ENCODE measurements around the gene SOS2.

The SOS2 gene

DNA sequence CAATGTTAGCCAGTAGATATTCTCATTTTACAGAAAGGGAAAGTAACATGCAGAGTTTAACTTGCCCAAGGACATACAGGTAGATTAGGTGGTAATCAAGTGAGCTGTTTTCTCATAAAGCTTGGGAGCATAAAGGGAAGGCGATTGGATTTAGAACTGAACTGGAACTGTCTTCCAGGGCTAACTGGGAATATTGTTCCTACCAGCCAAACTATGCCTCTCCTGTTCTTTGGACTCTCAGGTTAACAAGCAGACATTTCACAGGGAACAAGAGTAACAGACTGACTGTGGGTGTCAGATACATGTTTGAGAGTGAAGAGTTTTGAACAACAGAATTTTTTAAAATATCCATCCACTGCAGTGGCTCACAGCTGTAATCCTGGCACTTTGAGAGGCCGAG lies 130.6 kb downstream of the SOS2 start:
- H3K27ac ChIP-seq: no peak overlapping the region
- H2AFZ ChIP-seq (ENCODE audit: low read depth): no peak overlapping the region
- no peaks in the 10 kb centered on the region for H3K27me3 ChIP-seq (ENCODE audit: insufficient read depth, low read depth)
- no peak overlapping the region for H3K4me2 ChIP-seq
- TF ChIP-seq, protein P1, sequence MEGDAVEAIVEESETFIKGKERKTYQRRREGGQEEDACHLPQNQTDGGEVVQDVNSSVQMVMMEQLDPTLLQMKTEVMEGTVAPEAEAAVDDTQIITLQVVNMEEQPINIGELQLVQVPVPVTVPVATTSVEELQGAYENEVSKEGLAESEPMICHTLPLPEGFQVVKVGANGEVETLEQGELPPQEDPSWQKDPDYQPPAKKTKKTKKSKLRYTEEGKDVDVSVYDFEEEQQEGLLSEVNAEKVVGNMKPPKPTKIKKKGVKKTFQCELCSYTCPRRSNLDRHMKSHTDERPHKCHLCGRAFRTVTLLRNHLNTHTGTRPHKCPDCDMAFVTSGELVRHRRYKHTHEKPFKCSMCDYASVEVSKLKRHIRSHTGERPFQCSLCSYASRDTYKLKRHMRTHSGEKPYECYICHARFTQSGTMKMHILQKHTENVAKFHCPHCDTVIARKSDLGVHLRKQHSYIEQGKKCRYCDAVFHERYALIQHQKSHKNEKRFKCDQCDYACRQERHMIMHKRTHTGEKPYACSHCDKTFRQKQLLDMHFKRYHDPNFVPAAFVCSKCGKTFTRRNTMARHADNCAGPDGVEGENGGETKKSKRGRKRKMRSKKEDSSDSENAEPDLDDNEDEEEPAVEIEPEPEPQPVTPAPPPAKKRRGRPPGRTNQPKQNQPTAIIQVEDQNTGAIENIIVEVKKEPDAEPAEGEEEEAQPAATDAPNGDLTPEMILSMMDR (conservative IDR thresholded peaks at IDR 0.05; ENCODE audit: low read depth, low read length): no peak
- no peaks in the 10 kb centered on the region for H3K79me2 ChIP-seq (ENCODE audit: insufficient read depth, low read depth)
- H3K9ac ChIP-seq: no peak overlapping the region
- no peaks in the 10 kb centered on the region for H4K20me1 ChIP-seq (ENCODE audit: insufficient read depth)
- peaks cover 54% of the 10 kb centered on the region for H3K4me1 ChIP-seq (ENCODE audit: low read depth, poor library complexity, severe bottlenecking)
- H3K36me3 ChIP-seq (ENCODE audit: insufficient read depth): no peaks in the 10 kb centered on the region
- no peak overlapping the region for H3K4me3 ChIP-seq (IDR thresholded peaks at IDR 0.05; ENCODE audit: insufficient read depth, low read depth, low read length)

DNA sequence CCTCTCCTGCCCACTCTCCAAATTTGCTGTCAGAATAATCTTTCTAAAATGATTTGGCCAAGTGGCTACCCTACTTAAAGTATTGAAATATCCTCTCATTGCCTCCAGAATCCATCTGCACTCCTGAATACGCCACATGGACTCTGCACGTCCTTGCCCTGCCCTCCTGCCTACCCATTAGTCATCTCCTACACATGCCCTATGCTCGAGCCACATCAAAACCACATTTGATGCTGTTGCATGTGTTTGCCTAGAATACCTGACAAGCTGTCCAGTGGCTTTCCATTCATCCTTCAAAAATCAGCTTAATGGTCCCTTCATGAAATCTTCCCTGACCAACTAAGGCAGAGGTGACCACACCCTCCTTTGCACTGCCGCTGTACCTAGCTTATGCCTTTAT lies 132.0 kb downstream of the SOS2 start:
- Histone ChIP-seq H3K9ac (no peak overlapping the region), H2AFZ (ENCODE audit: low read depth) (no peak overlapping the region), H4K20me1 (ENCODE audit: insufficient read depth) (no peaks in the 10 kb centered on the region), H3K27me3 (ENCODE audit: insufficient read depth, low read depth) (no peaks in the 10 kb centered on the region), H3K27ac (no peak overlapping the region), H3K4me3 (IDR thresholded peaks at IDR 0.05; ENCODE audit: insufficient read depth, low read depth, low read length) (no peak overlapping the region), H3K4me2 (no peak overlapping the region), H3K36me3 (ENCODE audit: insufficient read depth) (no peaks in the 10 kb centered on the region), H3K79me2 (ENCODE audit: insufficient read depth, low read depth) (no peaks in the 10 kb centered on the region), H3K4me1 (ENCODE audit: low read depth, poor library complexity, severe bottlenecking) (peaks cover 52% of the 10 kb centered on the region)
- TF ChIP-seq, protein P1 (conservative IDR thresholded peaks at IDR 0.05; ENCODE audit: low read depth, low read length): no peak

DNA sequence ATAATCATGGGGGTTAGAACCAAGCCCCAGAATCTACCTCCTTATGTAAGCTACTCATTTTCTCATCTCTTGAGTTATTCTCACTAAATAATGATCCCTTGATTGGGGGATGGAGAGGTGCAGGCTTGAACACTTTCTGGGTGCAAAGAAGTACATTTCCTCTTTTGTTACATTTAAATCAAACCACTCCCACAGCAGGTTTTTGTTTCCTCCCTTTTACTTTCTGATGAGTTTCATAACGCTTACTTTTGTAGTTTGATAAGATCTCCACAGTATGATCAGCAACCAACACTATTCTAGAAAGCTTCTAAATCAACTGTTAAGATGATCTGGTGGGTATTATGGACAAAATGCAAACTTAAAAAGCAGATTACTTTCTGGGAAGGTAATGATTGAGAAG lies 135.5 kb downstream of the SOS2 start:
- Histone ChIP-seq H2AFZ (ENCODE audit: low read depth) (no peak overlapping the region), H3K27me3 (ENCODE audit: insufficient read depth, low read depth) (no peaks in the 10 kb centered on the region), H3K79me2 (ENCODE audit: insufficient read depth, low read depth) (no peaks in the 10 kb centered on the region), H3K4me2 (no peak overlapping the region), H3K36me3 (ENCODE audit: insufficient read depth) (no peaks in the 10 kb centered on the region), H3K27ac (no peak overlapping the region), H3K4me1 (ENCODE audit: low read depth, poor library complexity, severe bottlenecking) (peaks cover 40% of the 10 kb centered on the region), H3K4me3 (IDR thresholded peaks at IDR 0.05; ENCODE audit: insufficient read depth, low read depth, low read length) (no peak overlapping the region), H4K20me1 (ENCODE audit: insufficient read depth) (no peaks in the 10 kb centered on the region), H3K9ac (no peak overlapping the region)
- TF ChIP-seq, protein P1 (conservative IDR thresholded peaks at IDR 0.05; ENCODE audit: low read depth, low read length): no peak

DNA sequence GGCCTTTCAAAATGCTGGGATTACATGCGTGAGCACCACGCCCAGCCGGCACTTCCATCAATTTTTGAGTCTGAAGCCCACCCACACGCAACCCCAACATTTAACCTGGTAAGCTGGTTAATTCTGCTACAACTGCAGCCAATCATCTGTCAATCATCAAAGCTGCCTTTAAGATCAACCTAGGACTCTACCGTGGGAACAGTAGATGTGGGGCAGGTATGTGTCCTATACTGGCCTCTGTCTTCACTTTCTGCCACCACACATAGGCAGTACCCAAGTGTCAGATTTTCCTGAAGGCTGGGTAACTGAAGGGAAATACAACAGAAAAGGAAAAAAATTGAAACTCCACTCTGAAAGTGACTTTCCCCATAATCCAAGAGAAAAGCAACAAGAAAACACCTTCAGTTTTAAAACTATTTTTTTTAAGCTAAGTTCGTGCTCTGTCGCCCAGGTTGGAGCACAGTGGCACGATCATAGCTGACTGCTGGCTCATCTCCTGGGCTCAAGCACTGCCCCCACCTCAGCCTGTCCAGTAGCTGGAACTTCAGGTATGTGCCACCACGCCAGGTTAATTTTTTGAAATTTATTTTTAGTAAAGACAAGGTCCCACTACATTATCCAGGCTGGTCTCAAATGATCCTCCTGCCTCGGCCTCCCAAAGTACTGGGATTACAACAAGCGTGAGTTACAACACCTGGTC lies 137.2 kb downstream of the SOS2 start:
- Histone ChIP-seq H3K27ac (no peak overlapping the region), H3K4me3 (IDR thresholded peaks at IDR 0.05; ENCODE audit: insufficient read depth, low read depth, low read length) (no peak overlapping the region), H3K79me2 (ENCODE audit: insufficient read depth, low read depth) (no peaks in the 10 kb centered on the region), H3K4me2 (no peak overlapping the region), H2AFZ (ENCODE audit: low read depth) (no peak overlapping the region), H3K9ac (no peak overlapping the region), H3K27me3 (ENCODE audit: insufficient read depth, low read depth) (no peaks in the 10 kb centered on the region), H3K4me1 (ENCODE audit: low read depth, poor library complexity, severe bottlenecking) (peaks cover 28% of the 10 kb centered on the region), H3K36me3 (ENCODE audit: insufficient read depth) (no peaks in the 10 kb centered on the region), H4K20me1 (ENCODE audit: insufficient read depth) (no peaks in the 10 kb centered on the region)
- TF ChIP-seq, protein P1 (conservative IDR thresholded peaks at IDR 0.05; ENCODE audit: low read depth, low read length): no peak
